NCI-H1417 (cell line): ENCODE results near the gene TCFL5.

Experiments
- DNase-seq, 3 experiments: peaks; one replicate each; lab custom pipeline; 2025; lab: John Stamatoyannopoulos, UW

Gene TCFL5

DNA sequence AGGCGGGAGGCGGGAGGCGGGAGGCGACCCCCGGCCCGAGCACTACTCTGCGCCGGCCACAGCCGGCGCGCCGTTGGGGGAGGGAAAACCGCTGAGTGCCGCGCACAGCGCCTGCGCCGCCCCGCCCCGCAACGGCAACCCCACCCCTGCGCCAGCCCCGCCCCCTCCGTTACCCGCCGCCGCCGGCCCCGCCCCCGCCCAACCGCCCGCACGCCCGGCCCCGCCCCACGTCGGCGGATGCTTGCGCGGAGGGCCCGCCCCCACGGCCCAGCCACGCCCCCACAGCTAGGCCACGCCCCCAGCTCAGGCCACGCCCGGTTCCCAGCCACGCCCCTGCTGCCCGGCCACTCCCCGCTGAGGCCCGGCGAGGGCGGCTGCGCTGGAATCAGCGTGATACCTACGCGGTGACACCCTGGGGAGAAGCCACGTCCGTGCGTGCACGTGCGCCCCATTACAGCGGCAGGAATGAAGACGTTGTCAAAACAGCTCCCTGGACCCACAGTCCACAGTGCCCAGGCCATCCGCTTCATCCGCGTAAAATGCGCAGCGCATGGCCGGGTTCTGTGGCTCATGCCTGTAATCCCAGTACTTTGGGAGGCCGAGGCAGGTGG lies at the start of gene TCFL5:
Gene TCFL5, minus strand, starts transcription at position 97 of the 611 bp plus-strand sequence. CDS start 152 bp downstream, outside the sequence.
- DNase-seq = peak; percentile 84 to 93 (median 92)

DNA sequence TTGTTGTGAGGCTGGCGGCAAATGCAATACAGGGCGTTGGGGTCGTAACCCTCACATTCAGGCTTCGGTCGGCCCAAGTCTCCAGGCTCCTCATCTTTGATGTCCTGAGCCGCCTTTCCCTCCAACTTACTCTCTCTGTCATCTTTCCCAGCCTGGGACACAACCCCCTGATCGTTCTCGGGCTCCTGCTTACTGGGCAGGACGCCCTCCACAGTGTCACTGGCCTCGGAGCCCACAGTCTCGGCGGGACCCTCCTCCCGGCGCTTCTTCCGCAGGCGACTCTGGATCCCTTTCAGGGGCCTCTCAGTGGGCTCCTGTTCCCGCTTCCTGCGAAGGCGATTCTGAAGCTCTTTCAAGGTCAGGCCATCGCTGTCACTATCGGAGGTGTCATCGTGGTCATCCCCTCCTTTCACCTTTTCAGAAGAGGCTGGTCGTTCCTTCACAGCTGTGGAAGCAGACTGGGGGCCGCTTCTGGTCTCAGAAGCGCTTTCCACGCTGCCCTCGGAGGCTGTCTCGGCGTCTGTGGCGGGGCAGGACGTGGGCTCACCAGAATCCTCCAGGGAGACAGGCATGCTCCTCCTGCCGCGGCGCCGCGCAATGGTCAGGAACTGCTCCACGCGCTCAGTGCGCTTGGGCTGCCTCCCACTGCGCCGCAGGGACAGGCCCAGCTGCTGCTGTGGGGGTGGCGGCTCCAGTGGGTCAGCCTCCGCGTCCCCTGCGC lies 49.3 kb upstream of the TCFL5 start:
- no peak for DNase-seq

DNA sequence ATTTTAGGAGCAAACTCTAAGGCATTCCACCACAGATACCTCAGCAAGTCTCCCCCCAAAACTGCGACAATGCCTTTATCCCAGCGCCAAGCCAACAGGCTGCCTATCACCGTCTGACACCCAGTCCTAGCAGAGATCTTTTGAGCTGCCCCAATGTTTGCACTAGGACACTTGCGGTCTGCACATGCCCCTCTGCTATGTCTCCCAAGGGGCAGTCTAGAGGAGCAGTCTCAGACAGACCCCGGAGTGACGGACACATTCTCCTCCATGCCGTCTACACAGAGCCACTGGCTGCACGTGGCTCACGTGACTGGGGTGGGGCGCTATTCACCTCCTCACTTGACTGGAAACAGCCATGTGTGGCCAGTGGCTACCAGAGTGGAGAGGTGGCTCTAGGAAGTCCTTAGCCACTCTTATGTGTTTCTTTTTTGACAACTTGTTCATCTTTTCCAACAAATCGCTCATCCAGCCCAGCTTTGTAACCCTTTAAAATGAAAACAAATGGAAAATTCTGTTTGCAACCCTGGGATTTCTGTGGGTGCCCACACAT lies 48.7 kb upstream of the TCFL5 start:
- DNase-seq = peak in 1 of 3 experiments; percentile 53

DNA sequence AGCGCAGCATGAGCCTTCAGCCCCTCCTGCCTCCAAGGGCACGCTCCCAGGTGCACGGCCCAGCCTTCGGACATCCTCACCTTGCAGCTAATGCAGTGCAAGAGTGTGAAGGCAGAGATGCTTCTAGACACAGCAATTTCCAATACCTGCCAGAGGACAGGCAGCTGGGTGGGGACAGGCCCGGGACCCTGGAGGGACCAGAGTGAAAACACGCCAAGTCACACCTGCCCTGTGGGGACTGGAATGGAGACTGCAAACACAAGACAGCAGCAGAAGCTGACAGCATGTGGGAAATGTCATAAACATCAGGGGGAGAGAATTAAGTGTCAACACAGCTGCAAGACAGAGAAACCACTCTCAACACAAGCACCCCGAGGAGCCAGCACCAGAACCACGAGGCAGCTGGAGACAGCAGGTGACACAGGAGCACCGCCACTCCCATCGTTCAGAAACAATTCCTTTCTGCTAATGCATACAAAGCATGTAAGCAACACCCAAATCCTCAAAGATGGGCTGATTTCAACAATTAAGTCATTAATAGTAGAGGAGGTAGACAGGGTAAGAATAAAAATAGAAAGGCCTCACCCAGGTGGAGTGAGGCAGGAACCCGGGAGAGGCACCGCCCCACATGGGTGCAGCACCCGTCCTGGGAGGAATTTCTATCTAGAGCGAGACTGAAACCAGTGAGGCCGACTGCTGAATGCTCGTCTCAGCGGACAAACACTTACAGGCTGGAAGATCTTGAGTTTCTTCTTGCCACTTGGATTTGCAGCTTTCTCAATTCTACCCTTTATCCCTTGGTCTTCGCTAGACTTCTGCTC lies 47.6 kb upstream of the TCFL5 start:
- DNase-seq = peak; percentile 90 to 98 (median 92)

DNA sequence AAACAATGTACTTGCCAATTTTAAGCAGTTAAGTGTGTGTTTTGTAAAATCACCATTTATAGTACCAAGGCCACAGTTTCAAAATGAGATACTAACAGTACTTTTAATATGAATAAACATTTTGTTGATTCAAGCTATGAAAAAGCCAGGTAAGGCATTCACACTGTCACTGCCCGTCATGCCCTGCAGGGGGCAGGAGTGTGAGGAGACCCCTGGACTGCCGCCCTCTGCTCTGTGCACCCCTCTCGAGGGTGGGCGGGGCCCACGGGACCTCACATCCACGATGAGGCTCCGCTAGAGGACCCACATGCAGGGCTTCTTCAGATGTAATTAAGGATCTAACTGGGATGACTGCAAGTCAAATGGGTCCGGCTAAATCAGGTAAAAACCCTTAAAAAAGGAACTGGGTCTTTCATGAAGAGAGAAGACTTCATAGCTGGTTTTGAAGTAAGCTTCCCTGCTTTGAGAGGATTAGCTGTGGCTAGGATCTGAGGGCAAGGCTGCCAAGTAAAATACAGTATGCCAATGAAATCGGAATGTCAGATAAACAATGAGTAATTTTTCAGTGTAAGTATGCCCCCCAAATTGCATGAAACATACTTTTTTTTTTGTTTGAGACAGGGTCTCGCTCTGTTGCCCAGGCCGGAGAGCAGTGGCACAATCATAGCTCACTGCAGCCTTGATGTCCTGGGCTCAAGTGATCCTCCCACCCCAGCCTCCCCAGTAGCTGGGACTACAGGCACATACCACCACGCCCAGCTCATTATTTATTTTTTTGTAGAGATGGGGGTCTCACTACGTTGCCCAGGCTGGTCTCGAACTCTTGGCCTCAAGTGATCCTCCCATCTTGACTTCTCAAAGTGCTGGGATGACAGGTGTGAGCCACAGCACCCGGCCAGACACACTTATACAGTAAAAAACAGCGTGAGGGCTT lies 46.0 kb upstream of the TCFL5 start:
- no peak for DNase-seq

DNA sequence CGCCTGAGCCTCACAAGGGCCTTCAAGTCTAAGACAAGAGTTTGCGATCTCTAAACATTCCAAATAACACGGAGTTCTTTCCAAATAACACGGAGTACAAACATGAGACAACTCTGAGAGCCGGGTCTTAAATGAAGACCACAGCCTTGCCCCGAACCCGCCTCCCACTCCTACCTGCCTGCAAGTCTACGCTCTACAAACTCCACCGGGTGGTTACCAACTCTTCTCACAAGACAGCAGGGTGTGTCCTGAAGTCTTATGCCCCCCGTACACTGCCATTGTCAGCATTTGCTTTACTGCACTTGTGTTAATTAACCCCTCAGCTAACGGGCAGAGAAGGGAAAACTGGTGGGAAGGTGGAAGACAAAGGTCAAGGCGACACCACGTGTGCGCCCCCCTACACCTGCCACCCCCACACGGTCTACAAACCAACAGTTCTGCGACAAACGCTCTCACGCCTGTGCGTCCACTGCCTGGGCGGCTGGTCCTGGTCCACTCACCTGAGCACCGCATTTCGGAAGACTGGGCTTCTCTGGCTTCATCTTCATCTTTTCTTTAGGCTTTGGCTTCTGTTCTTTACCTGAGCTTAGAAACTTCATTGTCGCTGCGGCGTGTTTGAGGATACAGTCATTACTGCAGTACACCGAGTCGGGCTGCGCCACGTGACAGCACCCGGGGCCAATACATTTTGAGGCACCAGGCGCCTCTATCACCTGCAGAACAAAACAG lies 45.2 kb upstream of the TCFL5 start:
- DNase-seq = no peak

DNA sequence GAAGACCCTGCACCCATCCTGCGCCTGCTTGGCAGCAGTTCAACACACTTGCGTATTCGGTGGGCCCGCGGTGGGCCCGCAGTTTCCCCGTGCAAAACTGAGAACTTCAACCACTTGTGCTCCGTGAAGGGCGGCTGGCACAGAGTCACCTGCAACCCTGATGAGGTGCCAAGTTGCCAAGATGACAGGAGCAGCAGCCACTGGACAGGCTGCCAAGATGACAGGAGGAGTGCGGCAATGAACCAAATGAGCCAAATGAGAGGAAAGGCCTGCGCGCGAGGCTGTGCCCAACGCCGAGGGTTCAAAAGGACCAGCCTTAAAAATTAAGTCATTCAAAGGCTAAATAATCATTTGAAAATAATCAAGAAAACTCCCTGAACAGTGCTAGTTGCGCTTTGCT lies 44.6 kb upstream of the TCFL5 start:
- no peak for DNase-seq

DNA sequence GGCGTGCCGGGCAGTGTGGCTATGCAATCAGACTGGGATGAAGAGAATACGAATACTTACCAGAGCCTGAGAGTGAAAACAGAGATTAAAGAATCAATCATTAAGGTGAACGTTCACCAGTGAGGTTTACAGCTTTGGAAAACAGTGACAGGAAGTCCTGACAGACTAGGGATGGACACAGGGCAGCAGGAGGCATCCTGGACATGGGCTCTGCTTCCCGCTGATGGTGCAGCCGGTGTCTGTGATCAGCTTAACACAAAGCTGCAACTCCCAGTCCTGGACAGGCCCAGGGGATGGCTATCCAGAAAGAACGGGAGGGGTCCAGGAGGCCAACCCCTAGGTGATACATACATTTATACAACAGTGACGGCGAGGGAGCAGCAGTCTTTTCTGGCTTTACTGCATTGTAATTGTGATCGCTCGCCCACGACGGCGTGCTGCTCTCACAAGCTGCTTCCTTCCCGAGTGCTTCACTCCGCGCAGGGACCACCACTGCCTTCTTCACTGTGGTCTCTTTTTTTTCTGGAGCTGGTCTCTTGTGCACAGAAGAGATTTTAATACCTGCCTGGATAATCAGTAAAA lies 44.0 kb upstream of the TCFL5 start:
- no peak for DNase-seq

DNA sequence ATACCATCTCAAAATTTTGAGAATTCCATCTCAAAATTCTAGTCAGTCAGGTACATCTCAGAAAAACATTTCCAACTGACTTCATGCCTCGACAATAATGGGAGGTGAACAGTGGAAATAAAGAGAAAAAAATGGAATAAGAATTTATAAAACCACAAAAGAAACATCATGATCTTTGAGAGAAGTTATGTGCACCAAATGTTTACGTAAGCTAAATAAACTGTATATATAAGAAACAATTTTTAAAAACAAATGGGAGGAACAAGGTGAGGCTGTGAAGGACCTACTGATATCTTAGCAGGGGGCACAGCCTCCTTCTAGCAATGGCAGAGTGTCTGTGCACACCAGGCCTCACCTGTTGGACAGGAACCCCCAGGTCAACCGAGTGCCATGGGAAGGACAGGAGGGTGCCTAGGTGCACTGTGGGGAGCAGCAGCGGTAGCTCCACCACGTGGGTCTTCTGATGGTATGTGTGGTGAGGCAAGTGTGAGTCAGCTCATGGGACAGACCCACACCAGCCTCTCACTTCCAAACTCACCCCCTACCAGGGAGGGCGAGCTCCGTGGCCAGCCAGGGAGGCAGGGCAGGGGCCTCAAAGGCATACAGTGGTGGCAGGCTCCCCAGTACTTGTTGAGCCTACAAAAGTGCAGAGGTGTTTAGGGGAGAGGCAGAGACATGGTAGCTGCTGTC lies 41.4 kb upstream of the TCFL5 start:
- DNase-seq = no peak

DNA sequence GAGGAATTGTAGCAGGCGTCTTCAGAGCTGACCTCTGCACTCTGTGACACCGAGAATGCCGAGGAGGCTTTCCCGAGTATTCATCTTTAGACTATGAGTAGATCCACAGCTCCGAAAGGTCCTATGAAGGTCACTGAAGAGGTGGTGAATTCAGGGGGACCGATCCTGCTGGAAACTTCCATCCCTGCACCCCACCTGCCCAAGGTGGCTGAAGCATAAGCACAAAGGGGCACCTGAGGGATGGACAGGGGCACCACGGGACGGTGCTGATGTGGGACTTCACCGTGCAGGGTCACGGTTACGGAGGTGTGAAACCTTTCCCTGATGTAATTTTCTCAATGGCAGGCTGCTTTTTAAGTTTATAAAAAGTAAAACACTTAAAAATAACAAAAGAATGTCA lies 40.3 kb upstream of the TCFL5 start:
- no peak for DNase-seq

DNA sequence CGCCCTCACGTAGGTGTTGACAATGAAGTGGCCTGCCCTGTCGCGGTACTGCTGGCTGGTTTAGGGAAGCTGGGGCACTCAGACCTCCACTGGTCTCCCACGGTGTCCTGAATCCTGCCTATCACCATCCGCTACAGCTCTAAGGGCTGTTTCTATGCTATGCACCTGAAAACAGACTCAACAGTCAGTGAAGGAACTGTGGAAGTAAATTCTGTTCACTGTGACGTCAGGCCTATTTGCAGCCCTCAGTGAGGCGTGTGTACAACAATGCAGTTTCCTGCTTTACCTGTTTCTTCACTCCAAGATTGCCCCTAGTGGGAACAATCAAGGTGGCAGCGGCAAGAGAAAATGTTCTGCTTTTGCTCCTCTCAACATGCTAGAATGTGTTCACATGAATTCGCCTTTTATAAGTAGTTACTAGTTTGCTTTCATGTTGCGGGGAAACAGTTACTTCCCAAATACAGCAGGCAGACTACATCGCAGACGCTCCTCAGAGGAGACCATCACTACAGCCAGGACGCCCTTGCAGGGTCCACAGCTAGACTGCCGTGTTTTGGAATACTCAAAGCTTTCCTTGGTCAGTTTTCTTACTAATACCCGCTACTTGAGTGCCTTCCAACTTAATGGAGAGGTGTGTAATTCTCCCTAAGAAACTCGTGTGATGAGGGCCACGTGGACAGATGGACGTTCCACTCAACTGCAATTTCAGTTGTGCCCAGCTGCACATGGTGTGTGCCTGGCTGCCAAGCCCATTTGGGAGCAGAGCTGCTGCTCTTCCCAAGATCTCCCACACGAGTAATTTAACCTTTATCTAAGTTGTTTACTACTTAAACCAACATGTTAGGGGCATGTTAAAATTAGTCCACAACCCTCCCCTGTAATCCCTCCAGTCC lies 39.3 kb upstream of the TCFL5 start:
- DNase-seq = peak in 2 of 3 experiments; percentile 64 to 73

DNA sequence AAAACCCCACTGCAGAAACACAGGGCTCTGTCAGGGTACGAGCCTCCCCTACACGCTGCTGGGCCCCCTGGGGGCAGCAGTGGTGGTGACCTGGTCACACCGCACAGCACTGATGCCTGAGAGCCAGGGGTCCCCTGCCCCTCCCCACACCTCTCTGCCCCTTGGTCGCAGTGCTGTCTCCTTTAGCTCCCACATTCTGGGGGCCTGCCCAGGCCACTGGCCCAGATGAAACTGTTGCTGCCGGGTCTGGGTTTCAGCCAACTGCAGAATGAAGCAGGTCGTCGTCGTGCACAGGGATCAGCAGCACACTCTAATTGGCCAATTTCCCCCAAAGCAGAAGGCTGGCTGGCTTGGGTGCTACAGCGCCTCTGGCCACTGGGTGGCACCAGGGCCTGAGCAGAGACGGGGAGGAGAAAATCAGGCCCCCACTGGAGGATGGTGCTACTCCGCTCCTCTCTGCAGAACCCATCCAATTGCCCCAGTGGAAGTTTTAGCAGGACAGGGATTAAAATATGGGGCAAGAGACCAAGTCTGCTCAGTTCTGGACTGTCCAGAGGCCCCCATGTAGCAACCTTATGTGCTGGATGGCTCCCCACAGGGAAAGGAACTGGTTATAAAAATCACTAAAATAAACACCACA lies 38.5 kb upstream of the TCFL5 start:
- DNase-seq = peak; percentile 56 to 78 (median 74)

DNA sequence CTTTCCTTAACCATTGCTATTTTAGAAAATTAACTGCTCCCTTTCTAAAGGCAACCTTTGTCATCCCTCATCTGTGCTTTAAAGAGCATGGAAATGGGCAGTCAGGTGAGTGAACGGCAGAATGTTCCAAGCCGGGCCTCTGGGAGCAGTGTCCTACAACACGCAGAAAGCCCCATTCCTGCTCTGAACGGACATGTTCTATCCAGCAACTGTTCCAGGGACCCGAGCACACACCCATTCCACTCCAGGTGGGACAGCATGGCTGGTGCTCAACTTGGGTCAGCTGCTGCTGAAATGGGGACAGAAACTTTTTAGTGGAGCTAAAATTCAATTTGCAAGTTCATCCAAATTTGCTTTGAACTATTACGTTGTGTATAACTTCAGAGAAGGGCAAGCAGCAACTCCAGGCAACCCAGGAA lies 38.0 kb upstream of the TCFL5 start:
- no peak for DNase-seq

DNA sequence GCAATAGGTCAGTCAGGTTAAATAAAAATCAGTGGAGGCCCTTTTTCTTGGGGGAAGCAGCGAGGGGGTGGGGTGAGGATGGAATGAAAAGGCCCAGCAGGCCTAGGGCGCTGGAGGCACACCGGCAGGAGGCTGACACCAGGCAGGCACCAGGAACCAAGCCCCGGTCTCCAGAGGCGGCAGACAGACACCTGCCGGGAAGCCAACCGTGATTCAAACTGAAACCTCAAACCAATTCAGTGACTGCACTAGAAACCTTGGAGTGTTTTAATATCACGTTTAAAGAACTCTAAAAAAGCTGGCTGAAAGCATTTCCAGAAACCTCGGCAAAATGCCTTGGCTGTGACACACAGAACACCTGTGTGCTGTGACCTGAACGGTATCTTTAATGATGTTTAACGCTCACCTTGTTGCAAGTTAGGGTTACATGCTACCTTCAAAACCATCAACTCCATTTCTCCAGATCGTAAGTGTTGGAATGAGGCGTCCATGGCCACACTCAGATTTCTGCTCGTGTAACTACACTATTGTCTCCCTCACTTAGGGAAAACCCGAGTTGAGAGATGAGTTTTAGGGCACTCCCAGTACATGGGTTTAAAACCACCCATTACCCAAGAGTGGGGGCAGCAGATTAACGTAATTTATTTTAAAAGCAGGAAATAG lies 37.5 kb upstream of the TCFL5 start:
- peak in 1 of 3 experiments; percentile 76 for DNase-seq

DNA sequence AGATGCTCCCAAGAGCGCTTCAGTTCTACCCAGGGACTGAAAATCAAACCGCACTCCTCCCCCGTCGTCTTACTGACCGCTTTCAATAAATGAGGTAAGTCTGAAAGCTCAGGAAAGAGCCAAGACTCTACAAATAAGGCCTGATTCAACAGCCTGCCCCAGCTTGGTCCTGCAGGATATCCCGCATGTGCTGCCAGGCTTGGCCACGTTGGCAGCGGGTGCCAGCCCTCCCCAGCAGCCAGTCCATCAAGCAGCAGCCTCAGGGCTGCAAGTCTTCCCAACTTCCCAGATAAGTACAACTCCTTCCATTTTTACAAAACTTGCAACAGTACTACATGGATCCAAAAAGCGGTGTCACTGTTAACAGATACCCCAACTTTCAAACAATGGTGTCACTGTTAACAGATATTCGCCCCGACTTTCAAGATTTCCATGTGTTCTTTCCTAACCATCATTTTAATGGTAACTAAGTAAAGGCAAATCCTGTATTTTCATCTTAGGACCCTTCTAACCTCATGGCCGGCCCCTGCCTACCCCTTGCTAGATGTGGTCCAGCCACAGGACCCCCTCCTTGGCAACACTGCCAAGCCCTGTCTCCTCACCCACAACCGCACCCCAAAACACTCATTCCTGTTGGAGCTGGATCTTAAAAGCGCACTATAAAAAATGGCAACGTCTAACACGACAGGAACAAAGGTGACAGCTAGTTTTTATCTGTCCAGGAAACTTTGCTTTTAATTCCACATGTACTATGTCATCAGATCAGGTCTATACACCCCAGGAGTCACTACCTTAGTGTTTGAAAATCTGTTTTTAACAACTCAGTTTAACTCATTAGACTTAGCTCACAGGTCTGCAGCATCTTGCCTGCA lies 36.7 kb upstream of the TCFL5 start:
- DNase-seq = no peak

DNA sequence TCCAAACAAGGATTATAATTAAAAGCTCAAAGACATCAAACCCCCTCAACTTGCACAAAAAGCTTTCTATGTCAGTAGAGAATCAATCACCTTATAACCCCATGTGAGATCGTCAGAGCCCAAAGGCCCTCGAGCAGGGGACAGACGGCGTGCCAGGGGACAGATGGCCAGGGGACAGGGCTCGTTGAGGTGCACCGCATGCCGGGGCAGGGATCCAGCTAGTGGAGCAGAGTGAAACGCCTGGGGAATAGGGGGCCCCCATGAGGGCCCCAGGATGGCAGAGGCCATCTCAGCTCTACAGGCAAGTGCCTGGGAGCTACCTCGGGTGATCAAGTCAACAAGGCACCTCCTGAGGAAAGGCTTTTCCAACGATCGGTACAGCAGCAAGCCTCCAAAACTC lies 36.0 kb upstream of the TCFL5 start:
- no peak for DNase-seq

DNA sequence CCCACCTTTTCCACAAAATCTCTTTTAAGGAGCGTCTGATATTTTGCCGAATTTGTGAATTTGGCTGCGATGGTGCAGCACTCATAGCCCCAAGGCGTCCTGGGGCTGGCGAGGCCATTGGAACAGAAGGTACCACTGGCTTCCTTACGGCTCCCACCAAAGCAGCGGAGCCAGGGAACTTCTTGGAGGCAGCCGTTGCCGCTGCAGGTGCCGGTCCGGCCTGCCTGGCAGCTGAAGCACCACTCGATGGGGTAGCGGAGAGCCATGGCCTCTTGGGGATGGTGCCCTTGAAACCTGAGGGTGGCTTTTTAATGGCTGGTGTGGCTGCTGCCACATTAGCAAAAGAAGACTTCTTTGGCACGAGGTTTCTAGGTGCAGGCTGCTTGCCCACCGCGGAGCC lies 34.9 kb upstream of the TCFL5 start:
- DNase-seq = peak in 1 of 3 experiments; percentile 72
